Measurements from ENCODE around the gene ATOH8. TPM values are rescaled to one million over a fixed set of nuclear protein-coding genes. Genes with fewer than 3 reads are reported as not detected.

The ATOH8 gene
- total and polyA plus RNA-seq, 4 donors, result 38.6 to 63.3 (median 50.5) TPM

DNA sequence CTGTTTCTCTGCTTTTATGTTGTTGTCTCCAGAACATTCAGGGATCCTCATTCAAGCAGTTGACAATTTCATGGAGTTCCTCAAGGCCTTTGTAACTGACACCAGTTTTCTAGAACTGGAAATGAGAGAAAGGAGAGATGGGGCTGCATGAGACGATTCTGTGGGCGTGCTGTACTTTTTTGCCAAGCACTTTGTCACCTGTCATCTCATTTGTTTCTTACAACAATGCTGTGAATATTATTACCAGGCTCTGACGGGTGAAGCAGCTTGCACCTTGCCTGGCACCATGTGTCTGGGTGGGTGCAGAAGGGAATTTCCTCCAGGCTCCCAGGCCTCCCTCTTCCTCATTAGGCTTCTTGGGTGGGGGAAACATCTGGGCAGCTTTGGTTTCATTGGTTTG, 22.2 kb upstream of the ATOH8 start:
- ATAC-seq (ENCODE audit: insufficient read depth, low FRiP score) (no peak), DNase-seq (no peak)
- peaks cover 0 to 29% (median 10%) of the 10 kb centered on the region in 5 donors for H3K4me1 ChIP-seq (ENCODE audit: control insufficient read depth in 5 of 5, insufficient read depth in 5 of 5, low read length in 5 of 5)
- H3K27me3 ChIP-seq (ENCODE audit: control insufficient read depth in 3 of 3, insufficient read depth in 3 of 3, low read length in 2 of 3), result no peaks in the 10 kb centered on the region
- H3K9ac ChIP-seq (ENCODE audit: insufficient read depth in 1 of 2, low read length in 2 of 2), result no peak overlapping the region
- H3K36me3 ChIP-seq (ENCODE audit: control insufficient read depth in 4 of 4, insufficient read depth in 4 of 4, low read length in 4 of 4), result no peaks in the 10 kb centered on the region
- TF ChIP-seq, protein P1, sequence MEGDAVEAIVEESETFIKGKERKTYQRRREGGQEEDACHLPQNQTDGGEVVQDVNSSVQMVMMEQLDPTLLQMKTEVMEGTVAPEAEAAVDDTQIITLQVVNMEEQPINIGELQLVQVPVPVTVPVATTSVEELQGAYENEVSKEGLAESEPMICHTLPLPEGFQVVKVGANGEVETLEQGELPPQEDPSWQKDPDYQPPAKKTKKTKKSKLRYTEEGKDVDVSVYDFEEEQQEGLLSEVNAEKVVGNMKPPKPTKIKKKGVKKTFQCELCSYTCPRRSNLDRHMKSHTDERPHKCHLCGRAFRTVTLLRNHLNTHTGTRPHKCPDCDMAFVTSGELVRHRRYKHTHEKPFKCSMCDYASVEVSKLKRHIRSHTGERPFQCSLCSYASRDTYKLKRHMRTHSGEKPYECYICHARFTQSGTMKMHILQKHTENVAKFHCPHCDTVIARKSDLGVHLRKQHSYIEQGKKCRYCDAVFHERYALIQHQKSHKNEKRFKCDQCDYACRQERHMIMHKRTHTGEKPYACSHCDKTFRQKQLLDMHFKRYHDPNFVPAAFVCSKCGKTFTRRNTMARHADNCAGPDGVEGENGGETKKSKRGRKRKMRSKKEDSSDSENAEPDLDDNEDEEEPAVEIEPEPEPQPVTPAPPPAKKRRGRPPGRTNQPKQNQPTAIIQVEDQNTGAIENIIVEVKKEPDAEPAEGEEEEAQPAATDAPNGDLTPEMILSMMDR (IDR thresholded peaks at IDR 0.05; ENCODE audit: control extremely low read depth, extremely low read depth), result no peak
- WGBS, 2 donors, result 70 to 72% methylated on average over 3 of the region's 3 CpGs
- no peak overlapping the region for H3K27ac ChIP-seq (ENCODE audit: low read depth in 1 of 2, low read length in 1 of 2)
- no peak overlapping the region for H3K4me3 ChIP-seq
- no peaks in the 10 kb centered on the region for H3K9me3 ChIP-seq (ENCODE audit: control insufficient read depth in 4 of 4, insufficient read depth in 3 of 4, low read length in 3 of 4)

DNA sequence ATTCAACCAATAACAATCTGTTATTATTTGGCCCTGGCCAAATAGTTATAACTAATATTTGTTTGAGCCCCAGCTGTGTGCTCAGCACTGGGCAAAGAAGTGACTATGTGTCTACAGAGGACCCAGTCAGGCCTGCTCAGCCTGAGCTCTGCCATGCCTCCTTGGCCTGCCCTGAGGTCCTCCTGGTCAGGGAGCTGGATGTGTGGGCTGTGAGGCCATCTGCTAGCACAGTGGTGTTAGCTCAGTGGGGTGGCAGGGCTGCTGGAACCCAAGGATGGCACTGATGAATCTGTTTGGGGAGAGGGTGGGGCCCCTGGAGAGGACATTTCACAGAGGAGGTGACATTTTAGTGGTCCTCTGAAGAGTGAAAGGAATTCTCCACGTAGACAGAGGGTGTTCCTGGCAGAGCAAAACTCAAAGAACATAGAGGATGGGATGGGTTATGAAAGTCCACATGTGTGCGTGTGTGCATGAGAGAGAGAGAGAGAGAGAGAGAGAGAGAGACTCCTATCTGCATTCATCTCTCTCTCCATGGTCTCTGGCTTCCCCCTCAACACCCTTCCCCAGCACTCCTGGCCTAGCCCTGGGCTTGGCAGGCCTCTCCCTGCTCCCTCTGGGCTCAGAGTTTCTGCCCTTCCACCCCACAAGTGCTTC, 21.2 kb upstream of the ATOH8 start:
- TF ChIP-seq, protein P1 (IDR thresholded peaks at IDR 0.05; ENCODE audit: control extremely low read depth, extremely low read depth), result no peak
- DNase-seq, result no peak

DNA sequence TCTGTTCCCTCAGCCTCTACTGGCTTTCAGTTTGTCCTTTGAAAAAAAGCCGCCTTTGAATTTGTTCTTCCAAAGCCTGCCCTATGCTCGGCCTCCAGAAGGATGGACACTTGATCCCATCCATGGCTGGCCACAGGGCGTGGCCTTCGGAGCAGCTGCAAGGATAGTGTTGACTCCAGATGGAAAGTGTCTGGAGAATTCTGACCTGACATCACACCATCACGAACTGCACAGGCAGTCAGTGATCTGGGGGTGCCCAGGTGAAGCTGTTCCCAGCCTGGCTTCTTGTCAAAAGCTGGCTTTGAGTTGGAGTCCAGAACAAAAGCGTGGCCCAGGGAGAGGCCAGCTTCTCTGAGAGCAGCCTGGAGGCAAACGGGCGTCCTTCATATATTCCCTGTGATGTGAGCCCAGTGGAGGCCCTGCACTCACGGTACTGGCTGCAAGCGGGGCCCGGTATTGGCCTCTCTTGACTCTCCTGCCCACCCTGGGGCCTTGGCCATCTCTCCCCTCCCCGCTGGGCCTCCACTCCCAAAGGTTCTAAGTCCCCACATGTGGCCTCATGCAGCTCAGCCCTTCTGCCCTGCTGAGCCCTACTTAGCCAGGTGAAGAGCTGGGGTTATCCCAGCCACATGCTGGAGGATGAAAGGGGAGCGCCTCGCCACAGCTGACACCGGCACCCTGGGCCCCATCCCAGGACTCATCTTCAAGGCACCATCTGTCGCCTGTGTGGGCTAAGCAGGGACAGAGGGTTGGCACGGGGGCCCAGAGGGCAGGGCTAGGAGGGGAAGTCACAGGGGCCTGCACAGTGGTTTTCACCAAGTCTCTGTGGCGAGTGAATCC, 20.4 kb upstream of the ATOH8 start:
- peaks cover 0 to 46% (median 10%) of the 10 kb centered on the region in 5 donors for H3K4me1 ChIP-seq (ENCODE audit: control insufficient read depth in 5 of 5, insufficient read depth in 5 of 5, low read length in 5 of 5)

More for the DNA sequence above, 21.2 kb upstream of the ATOH8 start:
- WGBS, 2 donors, result 78 to 82% methylated on average over 1 to 2 of the region's 2 CpGs
- no peak overlapping the region for H3K27ac ChIP-seq (ENCODE audit: low read depth in 1 of 2, low read length in 1 of 2)
- H3K4me3 ChIP-seq, result no peak overlapping the region
- no peak for ATAC-seq (ENCODE audit: insufficient read depth, low FRiP score)
- H3K27me3 ChIP-seq (ENCODE audit: control insufficient read depth in 3 of 3, insufficient read depth in 3 of 3, low read length in 2 of 3), result no peaks in the 10 kb centered on the region
- no peaks in the 10 kb centered on the region for H3K36me3 ChIP-seq (ENCODE audit: control insufficient read depth in 4 of 4, insufficient read depth in 4 of 4, low read length in 4 of 4)
- no peak overlapping the region for H3K9ac ChIP-seq (ENCODE audit: insufficient read depth in 1 of 2, low read length in 2 of 2)
- peaks cover 0 to 39% (median 15%) of the 10 kb centered on the region in 5 donors for H3K4me1 ChIP-seq (ENCODE audit: control insufficient read depth in 5 of 5, insufficient read depth in 5 of 5, low read length in 5 of 5)
- no peaks in the 10 kb centered on the region for H3K9me3 ChIP-seq (ENCODE audit: control insufficient read depth in 4 of 4, insufficient read depth in 3 of 4, low read length in 3 of 4)

More for the DNA sequence above, 20.4 kb upstream of the ATOH8 start:
- H3K27me3 ChIP-seq (ENCODE audit: control insufficient read depth in 3 of 3, insufficient read depth in 3 of 3, low read length in 2 of 3), result no peaks in the 10 kb centered on the region
- no peaks in the 10 kb centered on the region for H3K36me3 ChIP-seq (ENCODE audit: control insufficient read depth in 4 of 4, insufficient read depth in 4 of 4, low read length in 4 of 4)
- no peak overlapping the region for H3K27ac ChIP-seq (ENCODE audit: low read depth in 1 of 2, low read length in 1 of 2)
- DNase-seq (no peak), ATAC-seq (ENCODE audit: insufficient read depth, low FRiP score) (no peak)
- TF ChIP-seq, protein P1 (IDR thresholded peaks at IDR 0.05; ENCODE audit: control extremely low read depth, extremely low read depth), result no peak
- WGBS, 2 donors, result 88 to 90% methylated on average over 18 of the region's 18 CpGs
- H3K9me3 ChIP-seq (ENCODE audit: control insufficient read depth in 4 of 4, insufficient read depth in 3 of 4, low read length in 3 of 4), result no peaks in the 10 kb centered on the region
- H3K4me3 ChIP-seq, result no peak overlapping the region
- no peak overlapping the region for H3K9ac ChIP-seq (ENCODE audit: insufficient read depth in 1 of 2, low read length in 2 of 2)

Measured in lung (tissue), 12 donors.